ENCODE results near the gene ZP4.
A peak's percentile ranks its signal among the peaks of the same experiment; 100 is the strongest.

The ZP4 gene, protein sequence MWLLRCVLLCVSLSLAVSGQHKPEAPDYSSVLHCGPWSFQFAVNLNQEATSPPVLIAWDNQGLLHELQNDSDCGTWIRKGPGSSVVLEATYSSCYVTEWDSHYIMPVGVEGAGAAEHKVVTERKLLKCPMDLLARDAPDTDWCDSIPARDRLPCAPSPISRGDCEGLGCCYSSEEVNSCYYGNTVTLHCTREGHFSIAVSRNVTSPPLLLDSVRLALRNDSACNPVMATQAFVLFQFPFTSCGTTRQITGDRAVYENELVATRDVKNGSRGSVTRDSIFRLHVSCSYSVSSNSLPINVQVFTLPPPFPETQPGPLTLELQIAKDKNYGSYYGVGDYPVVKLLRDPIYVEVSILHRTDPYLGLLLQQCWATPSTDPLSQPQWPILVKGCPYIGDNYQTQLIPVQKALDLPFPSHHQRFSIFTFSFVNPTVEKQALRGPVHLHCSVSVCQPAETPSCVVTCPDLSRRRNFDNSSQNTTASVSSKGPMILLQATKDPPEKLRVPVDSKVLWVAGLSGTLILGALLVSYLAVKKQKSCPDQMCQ

DNA sequence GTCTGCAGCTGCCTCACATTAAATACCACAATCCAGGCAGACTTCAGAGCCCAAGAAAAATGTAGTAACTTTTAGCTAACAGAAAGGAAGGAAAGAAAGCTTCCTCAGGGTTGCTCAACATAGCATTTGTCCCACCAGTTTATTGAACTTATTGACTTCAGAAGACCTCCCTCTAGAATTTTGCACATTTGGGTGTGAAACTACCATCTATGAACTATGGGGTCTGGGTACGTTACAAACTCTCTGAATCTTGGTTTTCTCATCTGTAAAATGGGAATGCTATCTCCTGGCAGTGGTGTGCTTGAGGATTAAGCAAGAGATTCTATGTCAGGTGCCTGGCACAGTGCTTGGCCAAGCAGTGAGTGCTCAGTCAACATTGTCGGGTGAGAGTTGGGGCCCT, at the start of gene ZP4:
Gene ZP4 (minus strand): TSS at position 101 of the 400 bp plus-strand sequence. CDS start 287 bp downstream, outside the sequence.
- ChIA-PET CTCF (no interaction called here), POLR2A (no interaction called here)
- TF ChIP-seq L3MBTL2 (conservative IDR thresholded peaks at IDR 0.05) (no peak), BHLHE40 (IDR thresholded peaks at IDR 0.05; ENCODE audit: borderline replicate concordance) (no peak), ELF4 (IDR thresholded peaks at IDR 0.05) (no peak), HDGF (IDR thresholded peaks at IDR 0.05; ENCODE audit: borderline replicate concordance) (no peak), FOXA1 (IDR thresholded peaks at IDR 0.05) (no peak), NFRKB (IDR thresholded peaks at IDR 0.05) (no peak), SUZ12 (IDR thresholded peaks at IDR 0.05) (no peak), CTBP1 (IDR thresholded peaks at IDR 0.05; ENCODE audit: borderline replicate concordance) (no peak), ZNF384 (IDR thresholded peaks at IDR 0.05) (no peak), LEF1 (IDR thresholded peaks at IDR 0.05; ENCODE audit: borderline replicate concordance) (no peak), FOXK2 (IDR thresholded peaks at IDR 0.05) (no peak), TARDBP (IDR thresholded peaks at IDR 0.05) (no peak)
- TF ChIP-seq, protein P1, sequence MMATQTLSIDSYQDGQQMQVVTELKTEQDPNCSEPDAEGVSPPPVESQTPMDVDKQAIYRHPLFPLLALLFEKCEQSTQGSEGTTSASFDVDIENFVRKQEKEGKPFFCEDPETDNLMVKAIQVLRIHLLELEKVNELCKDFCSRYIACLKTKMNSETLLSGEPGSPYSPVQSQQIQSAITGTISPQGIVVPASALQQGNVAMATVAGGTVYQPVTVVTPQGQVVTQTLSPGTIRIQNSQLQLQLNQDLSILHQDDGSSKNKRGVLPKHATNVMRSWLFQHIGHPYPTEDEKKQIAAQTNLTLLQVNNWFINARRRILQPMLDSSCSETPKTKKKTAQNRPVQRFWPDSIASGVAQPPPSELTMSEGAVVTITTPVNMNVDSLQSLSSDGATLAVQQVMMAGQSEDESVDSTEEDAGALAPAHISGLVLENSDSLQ (IDR thresholded peaks at IDR 0.05): no peak
- DNase-seq (ENCODE audit: extremely low spot score): no peak

GRCh38 chr1:237938553-237938952, 47.8 kb upstream of the ZP4 start:
- DNase-seq (ENCODE audit: extremely low spot score): peak; percentile 56
- POLR2A ChIA-PET: no interaction called here
- TF ChIP-seq SP1 (IDR thresholded peaks at IDR 0.05) (no peak), FOXK2 (IDR thresholded peaks at IDR 0.05) (no peak), LEF1 (IDR thresholded peaks at IDR 0.05; ENCODE audit: borderline replicate concordance) (no peak), L3MBTL2 (conservative IDR thresholded peaks at IDR 0.05) (no peak), TARDBP (IDR thresholded peaks at IDR 0.05) (no peak), FOXA1 (IDR thresholded peaks at IDR 0.05) (no peak), ARNT (IDR thresholded peaks at IDR 0.05) (no peak), FOXM1 (IDR thresholded peaks at IDR 0.05; ENCODE audit: borderline replicate concordance) (no peak), ZNF384 (IDR thresholded peaks at IDR 0.05) (no peak), NFRKB (IDR thresholded peaks at IDR 0.05) (no peak), SUZ12 (IDR thresholded peaks at IDR 0.05) (no peak)
- TF ChIP-seq, protein P1 (IDR thresholded peaks at IDR 0.05): no peak
- CTCF ChIA-PET: interaction anchor here (0.8 to 4.9 kb wide), 2 partner anchors 71 to 75 kb away, joined by 3 to 47 read pairs; no protein-coding TSS in a partner anchor

DNA sequence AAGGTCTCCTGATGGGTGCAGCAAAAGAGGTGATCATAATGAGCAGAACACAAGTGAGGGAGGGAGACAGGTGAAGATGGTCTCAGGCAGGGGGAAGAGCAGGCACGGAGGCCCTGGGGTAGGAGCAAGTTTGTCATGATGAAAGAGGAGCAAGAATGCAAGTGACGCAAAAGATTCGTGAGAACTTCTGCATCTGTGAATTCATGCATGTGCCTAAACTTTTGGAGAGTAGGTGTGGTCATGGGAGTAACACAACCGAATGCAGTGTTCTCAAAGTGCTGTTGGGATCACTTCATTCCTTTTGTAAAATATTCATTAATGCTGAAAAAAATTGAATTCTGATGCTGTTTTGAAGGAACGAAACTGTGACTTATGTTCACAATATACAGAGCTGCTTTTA, 47.3 kb upstream of the ZP4 start:
- TF ChIP-seq ARNT (IDR thresholded peaks at IDR 0.05) (no peak), SP1 (IDR thresholded peaks at IDR 0.05) (no peak), CTBP1 (IDR thresholded peaks at IDR 0.05; ENCODE audit: borderline replicate concordance) (no peak), BHLHE40 (IDR thresholded peaks at IDR 0.05; ENCODE audit: borderline replicate concordance) (no peak), FOXK2 (IDR thresholded peaks at IDR 0.05) (no peak), TARDBP (IDR thresholded peaks at IDR 0.05) (no peak), FOXA1 (IDR thresholded peaks at IDR 0.05) (no peak), ZNF384 (IDR thresholded peaks at IDR 0.05) (no peak), SUZ12 (IDR thresholded peaks at IDR 0.05) (no peak), ELF4 (IDR thresholded peaks at IDR 0.05) (no peak), HDGF (IDR thresholded peaks at IDR 0.05; ENCODE audit: borderline replicate concordance) (no peak), LEF1 (IDR thresholded peaks at IDR 0.05; ENCODE audit: borderline replicate concordance) (no peak), NFRKB (IDR thresholded peaks at IDR 0.05) (no peak), FOXM1 (IDR thresholded peaks at IDR 0.05; ENCODE audit: borderline replicate concordance) (no peak), L3MBTL2 (conservative IDR thresholded peaks at IDR 0.05) (no peak)
- TF ChIP-seq, protein P1 (IDR thresholded peaks at IDR 0.05): no peak
- POLR2A ChIA-PET: no interaction called here
- CTCF ChIA-PET: interaction anchor here (4.9 kb wide), 1 partner anchor 74 kb away, joined by 47 read pairs; no protein-coding TSS in a partner anchor
- no peak for DNase-seq (ENCODE audit: extremely low spot score)

- CTCF ChIA-PET: no interaction called here
- TF ChIP-seq SUZ12 (IDR thresholded peaks at IDR 0.05): no peak
- no peak for TF ChIP-seq L3MBTL2 (conservative IDR thresholded peaks at IDR 0.05)
- TF ChIP-seq SP1 (IDR thresholded peaks at IDR 0.05): no peak
- TF ChIP-seq, protein P1 (IDR thresholded peaks at IDR 0.05): no peak
- no peak for TF ChIP-seq HDGF (IDR thresholded peaks at IDR 0.05; ENCODE audit: borderline replicate concordance)
- no peak for TF ChIP-seq ARNT (IDR thresholded peaks at IDR 0.05)
- TF ChIP-seq FOXA1 (IDR thresholded peaks at IDR 0.05): no peak
- TF ChIP-seq BHLHE40 (IDR thresholded peaks at IDR 0.05; ENCODE audit: borderline replicate concordance): no peak
- TF ChIP-seq FOXM1 (IDR thresholded peaks at IDR 0.05; ENCODE audit: borderline replicate concordance): no peak
- no peak for TF ChIP-seq NFRKB (IDR thresholded peaks at IDR 0.05)
- POLR2A ChIA-PET: no interaction called here
- no peak for DNase-seq (ENCODE audit: extremely low spot score)
Observed at GRCh38 chr1:237932816-237933215, 42.1 kb upstream of the ZP4 start.

DNA sequence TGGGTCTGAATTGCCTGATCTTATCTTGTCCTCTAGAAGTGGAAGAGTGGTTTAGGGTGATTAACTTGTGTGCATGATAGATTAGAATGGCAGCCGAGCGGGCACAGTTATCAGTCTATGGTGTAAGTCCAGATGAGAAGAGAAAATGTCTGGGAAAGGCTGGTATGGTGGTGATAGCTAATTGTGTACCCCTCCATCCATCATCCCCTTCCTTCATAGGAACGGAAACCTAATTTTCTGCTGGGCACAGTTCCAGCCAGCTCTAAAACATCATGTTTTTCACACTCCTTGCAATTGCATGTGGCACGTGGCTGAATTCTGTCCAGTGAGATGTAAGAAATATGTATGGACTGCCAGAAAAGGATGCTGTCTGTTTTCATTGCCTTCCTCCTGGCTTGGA, 40.9 kb upstream of the ZP4 start:
- POLR2A ChIA-PET: no interaction called here
- TF ChIP-seq ZNF384 (IDR thresholded peaks at IDR 0.05) (no peak), BHLHE40 (IDR thresholded peaks at IDR 0.05; ENCODE audit: borderline replicate concordance) (no peak), SUZ12 (IDR thresholded peaks at IDR 0.05) (no peak), LEF1 (IDR thresholded peaks at IDR 0.05; ENCODE audit: borderline replicate concordance) (no peak), ELF4 (IDR thresholded peaks at IDR 0.05) (no peak), L3MBTL2 (conservative IDR thresholded peaks at IDR 0.05) (no peak), ARNT (IDR thresholded peaks at IDR 0.05) (no peak), TARDBP (IDR thresholded peaks at IDR 0.05) (no peak), FOXK2 (IDR thresholded peaks at IDR 0.05) (no peak), HDGF (IDR thresholded peaks at IDR 0.05; ENCODE audit: borderline replicate concordance) (no peak), FOXM1 (IDR thresholded peaks at IDR 0.05; ENCODE audit: borderline replicate concordance) (no peak), NFRKB (IDR thresholded peaks at IDR 0.05) (no peak), SP1 (IDR thresholded peaks at IDR 0.05) (no peak), CTBP1 (IDR thresholded peaks at IDR 0.05; ENCODE audit: borderline replicate concordance) (no peak), FOXA1 (IDR thresholded peaks at IDR 0.05) (no peak)
- TF ChIP-seq, protein P1 (IDR thresholded peaks at IDR 0.05): no peak
- no peak for DNase-seq (ENCODE audit: extremely low spot score)
- CTCF ChIA-PET: interaction anchor here (1.2 kb wide), 1 partner anchor 67 kb away, joined by 3 read pairs; no protein-coding TSS in a partner anchor

Measured in HEK293T (cell line).